Measurements from ENCODE around the gene CNKSR1.
A peak's percentile ranks its signal among the peaks of the same experiment; 100 is the strongest.

Gene CNKSR1

GRCh38 chr1:26189331-26189730 is 12.0 kb downstream of the CNKSR1 start:
- DNase-seq (ENCODE audit: low read depth) = no peak
- TF ChIP-seq CTCF (conservative IDR thresholded peaks at IDR 0.05; ENCODE audit: low read length) = no peak
- no peak overlapping the region for H3K4me3 ChIP-seq (ENCODE audit: low read length)

DNA sequence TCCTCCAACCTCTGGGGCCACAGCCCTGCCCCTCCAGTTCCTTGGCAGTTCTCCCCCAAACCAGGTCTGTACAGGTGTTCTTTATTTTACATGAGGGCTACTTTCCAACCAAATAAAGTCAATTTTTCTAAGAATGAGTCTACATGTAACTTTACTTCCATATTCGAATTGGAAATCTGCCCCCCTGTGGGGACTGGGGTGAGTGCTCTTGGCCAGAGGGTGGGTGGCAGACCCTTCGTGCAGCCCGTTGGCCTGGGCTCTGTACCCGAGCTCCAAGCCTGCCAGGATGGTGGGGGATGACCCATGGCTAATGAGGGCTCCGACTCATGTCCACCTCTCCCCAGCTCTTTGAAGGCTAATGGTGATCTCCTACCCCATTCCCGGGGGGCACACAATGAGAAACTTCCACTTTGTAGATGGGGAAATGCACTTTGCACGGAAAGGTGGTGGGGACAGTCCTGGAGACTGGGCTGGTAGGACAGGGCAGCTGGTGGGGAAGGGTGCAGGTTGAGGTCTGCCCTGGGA is 12.5 kb downstream of the CNKSR1 start:
- TF ChIP-seq CTCF (conservative IDR thresholded peaks at IDR 0.05; ENCODE audit: low read length) = no peak
- no peak for DNase-seq (ENCODE audit: low read depth)
- no peak overlapping the region for H3K4me3 ChIP-seq (ENCODE audit: low read length)

DNA sequence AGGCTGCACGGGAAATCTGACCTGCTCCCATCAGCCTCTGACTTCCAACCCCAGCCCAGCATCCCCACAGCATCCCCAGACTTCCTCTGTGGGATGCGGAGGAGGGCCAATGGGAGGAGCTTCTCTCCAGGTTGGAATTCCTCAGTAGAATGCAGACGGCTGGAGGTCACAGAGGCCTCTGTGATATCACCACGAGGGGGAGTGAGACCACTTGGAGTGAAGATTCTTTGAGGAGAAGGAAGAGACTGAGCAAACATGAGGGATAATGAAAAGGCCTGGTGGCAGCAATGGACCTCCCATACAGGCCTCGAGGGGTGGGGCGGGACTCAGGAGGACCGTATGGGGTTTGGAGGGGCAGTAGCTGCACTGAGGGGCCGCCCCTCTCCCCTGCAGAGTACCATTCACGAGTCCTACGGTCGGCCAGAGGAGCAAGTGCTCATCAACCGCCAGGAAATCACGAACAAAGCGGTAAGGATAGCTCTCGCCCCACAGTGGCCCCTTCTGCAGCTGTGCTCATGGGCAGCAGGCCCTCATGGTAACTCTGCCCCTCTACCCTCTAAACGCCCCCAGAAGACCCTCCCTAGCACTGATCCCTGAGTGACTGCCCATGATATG is 13.2 kb downstream of the CNKSR1 start, which contains the start of gene CATSPER4:
TSS of gene CATSPER4 (plus strand) at position 230 of the 615 bp plus-strand sequence. CDS start at position 256, 26 bp downstream.
- DNase-seq (ENCODE audit: low read depth) = peak; percentile 4

GRCh38 chr1:26191739-26192138 is 14.4 kb downstream of the CNKSR1 start:
- H3K4me3 ChIP-seq (ENCODE audit: low read length) = no peak overlapping the region
- DNase-seq (ENCODE audit: low read depth) = no peak
- TF ChIP-seq CTCF (conservative IDR thresholded peaks at IDR 0.05; ENCODE audit: low read length) = no peak

More for the DNA sequence above, 13.2 kb downstream of the CNKSR1 start, which contains the start of gene CATSPER4:
- H3K4me3 ChIP-seq (ENCODE audit: low read length) = no peak within 1 kb of the TSS
- TF ChIP-seq CTCF (conservative IDR thresholded peaks at IDR 0.05; ENCODE audit: low read length) = peak; percentile 28; the same call in 1 of the 2 replicates

DNA sequence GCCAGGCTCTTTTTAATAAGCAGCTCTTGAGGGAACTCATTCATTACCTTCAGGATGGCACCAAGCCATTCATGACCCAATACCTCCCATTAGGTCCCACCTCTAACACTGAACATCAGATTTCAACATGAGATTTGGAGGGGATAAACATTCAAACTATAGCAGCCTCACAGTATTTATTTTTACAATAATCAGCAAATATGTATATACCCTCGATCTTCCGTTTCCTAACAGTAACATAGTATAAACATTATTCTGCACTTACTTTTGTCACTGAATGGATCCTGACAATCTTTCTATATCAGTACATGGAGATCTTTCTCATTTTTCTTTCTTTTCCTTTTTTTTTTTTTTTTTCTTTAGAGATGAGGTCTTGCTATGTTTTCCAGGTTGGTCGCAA is 18.5 kb downstream of the CNKSR1 start:
- no peak overlapping the region for H3K4me3 ChIP-seq (ENCODE audit: low read length)
- TF ChIP-seq CTCF (conservative IDR thresholded peaks at IDR 0.05; ENCODE audit: low read length) = no peak
- DNase-seq (ENCODE audit: low read depth) = no peak

DNA sequence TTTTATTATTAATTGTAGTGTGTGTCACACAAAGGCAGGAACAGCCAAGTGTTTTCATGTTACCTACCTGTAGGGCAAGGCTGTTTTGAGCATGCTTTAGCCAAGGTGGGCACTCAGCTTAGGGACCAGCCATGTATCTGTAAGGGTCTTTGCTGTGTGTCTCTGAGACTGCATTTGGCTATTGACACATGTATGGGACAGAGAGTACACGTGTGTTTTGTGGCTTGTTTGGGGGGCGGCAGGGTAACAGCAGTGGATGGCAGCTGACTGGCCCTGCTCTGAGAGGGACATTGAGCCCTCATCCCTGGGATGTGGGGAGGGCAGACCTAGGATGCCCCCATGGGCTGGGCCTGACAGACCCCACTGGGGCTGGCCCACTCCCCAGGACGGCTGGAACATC is 20.0 kb downstream of the CNKSR1 start:
- no peak overlapping the region for H3K4me3 ChIP-seq (ENCODE audit: low read length)
- no peak for DNase-seq (ENCODE audit: low read depth)
- TF ChIP-seq CTCF (conservative IDR thresholded peaks at IDR 0.05; ENCODE audit: low read length) = no peak

DNA sequence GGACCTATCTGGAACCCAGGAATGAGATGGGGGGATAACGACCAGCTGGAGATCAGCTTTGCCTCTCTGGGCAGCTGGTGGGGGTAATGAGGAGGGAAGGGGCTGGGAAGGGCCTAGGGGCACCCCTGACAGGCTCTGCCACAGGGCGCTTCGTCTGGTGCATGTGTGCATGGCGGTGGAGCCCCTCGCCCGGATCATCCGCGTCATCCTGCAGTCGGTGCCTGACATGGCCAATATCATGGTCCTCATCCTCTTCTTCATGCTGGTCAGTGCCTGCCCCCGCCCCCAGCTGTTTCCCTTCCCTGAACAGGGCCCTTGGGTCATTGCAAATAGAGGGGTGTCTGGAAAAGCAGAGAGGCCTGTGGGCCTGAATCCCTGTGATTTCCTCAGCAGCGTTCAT is 20.5 kb downstream of the CNKSR1 start:
- H3K4me3 ChIP-seq (ENCODE audit: low read length) = no peak overlapping the region
- DNase-seq (ENCODE audit: low read depth) = no peak
- TF ChIP-seq CTCF (conservative IDR thresholded peaks at IDR 0.05; ENCODE audit: low read length) = no peak

All from AG10803 (cell line).